HCT116 (cell line): ENCODE data around the gene TMEM119.

Experiments
- CTCF ChIP-seq, 3 experiments: fragments of 200-600 bp in 1 of 3; sonication (generic) in 1 of 3; IDR thresholded peaks in 2 of 3; conservative IDR thresholded peaks in 1 of 3; 2 replicates each; pipeline ENCODE4 v1.5.1; 2012 to 2017; ENCODE audit warnings: low read depth in 2 of 3, low read length in 2 of 3, antibody characterized with exemption in 1 of 3, borderline replicate concordance in 1 of 3, control low read depth in 1 of 3, mild to moderate bottlenecking in 1 of 3, mixed read lengths in 1 of 3, mixed run types in 1 of 3, moderate library complexity in 1 of 3; ENCODE audit not compliant: insufficient read depth in 1 of 3
- EZH2 ChIP-seq: fragments of 200-600 bp; sonication (generic); IDR thresholded peaks from 2 replicates; pipeline ENCODE4 v1.6.1; 2017; ENCODE audit warnings: antibody characterized with exemption, mixed run types
- MAX ChIP-seq: IDR thresholded peaks from 2 replicates; pipeline ENCODE4 v1.6.1; 2012
- POLR2AphosphoS5 ChIP-seq: IDR thresholded peaks from 2 replicates; pipeline ENCODE4 v1.6.1; 2011; ENCODE audit warnings: mild to moderate bottlenecking, low read depth, low read length, moderate library complexity

GRCh38 chr12:108583991-108584390 is 13.9 kb downstream of the TMEM119 start:
- TF ChIP-seq CTCF (IDR thresholded peaks at IDR 0.05 in 2 of 3, conservative IDR thresholded peaks at IDR 0.05 in 1 of 3; ENCODE audit: borderline replicate concordance in 1 of 3, insufficient read depth in 1 of 3, low read depth in 2 of 3, low read length in 2 of 3) (no peak), EZH2 (no peak), MAX (no peak), POLR2AphosphoS5 (no peak)
